ENCODE measurements around the gene CHIC2. TPM values are rescaled to one million over a fixed set of nuclear protein-coding genes. Genes with fewer than 3 reads are reported as not detected.

The CHIC2 gene
- polyA plus RNA-seq, 1 donor from 2014 or later, result 58.5 TPM

DNA sequence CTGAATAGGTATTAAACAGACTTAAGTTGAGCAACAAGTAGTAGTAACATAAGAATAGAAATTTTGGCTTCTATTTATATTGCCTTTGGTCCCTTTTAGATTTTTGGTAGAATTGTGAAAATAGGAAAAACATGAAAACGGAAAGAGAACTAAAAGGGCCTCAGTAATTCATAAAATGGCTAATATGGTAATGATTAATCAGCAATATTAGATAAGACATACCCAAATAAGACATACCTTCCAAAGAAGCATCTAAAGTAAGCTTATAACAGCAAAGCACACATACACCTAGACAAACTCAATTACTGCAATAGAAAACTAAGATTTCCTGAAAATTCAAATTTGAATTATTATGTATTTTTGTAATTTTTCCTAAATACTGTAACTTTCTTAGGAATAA, 46.4 kb downstream of the CHIC2 start:
- H3K4me2 ChIP-seq (ENCODE audit: low read length), result no peak overlapping the region
- TF ChIP-seq, protein P1, sequence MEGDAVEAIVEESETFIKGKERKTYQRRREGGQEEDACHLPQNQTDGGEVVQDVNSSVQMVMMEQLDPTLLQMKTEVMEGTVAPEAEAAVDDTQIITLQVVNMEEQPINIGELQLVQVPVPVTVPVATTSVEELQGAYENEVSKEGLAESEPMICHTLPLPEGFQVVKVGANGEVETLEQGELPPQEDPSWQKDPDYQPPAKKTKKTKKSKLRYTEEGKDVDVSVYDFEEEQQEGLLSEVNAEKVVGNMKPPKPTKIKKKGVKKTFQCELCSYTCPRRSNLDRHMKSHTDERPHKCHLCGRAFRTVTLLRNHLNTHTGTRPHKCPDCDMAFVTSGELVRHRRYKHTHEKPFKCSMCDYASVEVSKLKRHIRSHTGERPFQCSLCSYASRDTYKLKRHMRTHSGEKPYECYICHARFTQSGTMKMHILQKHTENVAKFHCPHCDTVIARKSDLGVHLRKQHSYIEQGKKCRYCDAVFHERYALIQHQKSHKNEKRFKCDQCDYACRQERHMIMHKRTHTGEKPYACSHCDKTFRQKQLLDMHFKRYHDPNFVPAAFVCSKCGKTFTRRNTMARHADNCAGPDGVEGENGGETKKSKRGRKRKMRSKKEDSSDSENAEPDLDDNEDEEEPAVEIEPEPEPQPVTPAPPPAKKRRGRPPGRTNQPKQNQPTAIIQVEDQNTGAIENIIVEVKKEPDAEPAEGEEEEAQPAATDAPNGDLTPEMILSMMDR (IDR thresholded peaks at IDR 0.05; ENCODE audit: poor library complexity, severe bottlenecking), result no peak
- TF ChIP-seq EZH2 (IDR thresholded peaks at IDR 0.05; ENCODE audit: borderline replicate concordance, insufficient read depth, low read length, poor library complexity, severe bottlenecking) (no peak), MXI1 (conservative IDR thresholded peaks at IDR 0.05; ENCODE audit: poor library complexity, severe bottlenecking) (no peak), SMC3 (conservative IDR thresholded peaks at IDR 0.05; ENCODE audit: poor library complexity) (no peak)
- H3K9ac ChIP-seq (ENCODE audit: low read length), result no peak overlapping the region
- no peaks in the 10 kb centered on the region for H4K20me1 ChIP-seq (ENCODE audit: insufficient read depth)
- H3K4me3 ChIP-seq (ENCODE audit: low read length), result no peak overlapping the region
- no peak overlapping the region for H3K27ac ChIP-seq (ENCODE audit: low read length)
- H3K79me2 ChIP-seq (replicated peaks; ENCODE audit: insufficient read depth, low read length), result peaks cover 17% of the 10 kb centered on the region
- no peaks in the 10 kb centered on the region for H3K36me3 ChIP-seq (ENCODE audit: insufficient read depth, low read length)
- no peak overlapping the region for H2AFZ ChIP-seq (ENCODE audit: low read depth, low read length)
- no peaks in the 10 kb centered on the region for H3K9me2 ChIP-seq (ENCODE audit: insufficient read depth, low read length)
- H3F3A ChIP-seq (ENCODE audit: insufficient read depth, low read length, poor library complexity, severe bottlenecking), result no peaks in the 10 kb centered on the region
- no peaks in the 10 kb centered on the region for H3K9me3 ChIP-seq (ENCODE audit: low read length)
- H3K27me3 ChIP-seq (ENCODE audit: insufficient read depth, low read depth, low read length), result no peaks in the 10 kb centered on the region

GRCh38 chr4:54017308-54017707, 47.1 kb downstream of the CHIC2 start:
- no peaks in the 10 kb centered on the region for H3F3A ChIP-seq (ENCODE audit: insufficient read depth, low read length, poor library complexity, severe bottlenecking)
- no peaks in the 10 kb centered on the region for H3K36me3 ChIP-seq (ENCODE audit: insufficient read depth, low read length)
- H3K79me2 ChIP-seq (replicated peaks; ENCODE audit: insufficient read depth, low read length), result peaks cover 20% of the 10 kb centered on the region
- no peaks in the 10 kb centered on the region for H3K9me2 ChIP-seq (ENCODE audit: insufficient read depth, low read length)
- H3K9me3 ChIP-seq (ENCODE audit: low read length), result no peaks in the 10 kb centered on the region
- H4K20me1 ChIP-seq (ENCODE audit: insufficient read depth), result no peaks in the 10 kb centered on the region
- H3K27me3 ChIP-seq (ENCODE audit: insufficient read depth, low read depth, low read length), result no peaks in the 10 kb centered on the region
- H3K27ac ChIP-seq (ENCODE audit: low read length), result no peak overlapping the region
- H2AFZ ChIP-seq (ENCODE audit: low read depth, low read length), result no peak overlapping the region
- TF ChIP-seq POLR2AphosphoS5 (IDR thresholded peaks at IDR 0.05), result no peak
- no peak for TF ChIP-seq EP300 (conservative IDR thresholded peaks at IDR 0.05; ENCODE audit: poor library complexity, severe bottlenecking)
- H3K4me2 ChIP-seq (ENCODE audit: low read length), result no peak overlapping the region
- H3K9ac ChIP-seq (ENCODE audit: low read length), result no peak overlapping the region
- H3K4me3 ChIP-seq (ENCODE audit: low read length), result no peak overlapping the region

DNA sequence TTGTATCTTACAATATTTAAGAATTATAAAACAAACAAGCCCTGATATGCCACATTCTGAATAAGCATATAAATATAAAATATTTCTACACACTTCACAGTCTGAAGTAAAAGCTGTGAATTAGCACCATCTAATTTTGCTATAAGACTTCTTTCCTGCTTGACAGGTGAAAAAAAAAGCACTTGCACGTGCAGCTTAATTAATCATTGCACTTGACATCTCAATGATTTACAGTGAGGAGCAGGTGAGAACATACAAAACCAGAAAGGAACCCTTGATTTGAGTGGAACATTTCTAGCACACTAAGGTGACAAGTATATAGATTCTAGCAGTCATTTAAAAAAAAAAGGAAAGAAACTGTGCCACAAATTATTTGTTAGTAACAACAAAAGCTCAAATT, 47.9 kb downstream of the CHIC2 start:
- H3K79me2 ChIP-seq (replicated peaks; ENCODE audit: insufficient read depth, low read length), result peaks cover 27% of the 10 kb centered on the region
- no peaks in the 10 kb centered on the region for H3K27me3 ChIP-seq (ENCODE audit: insufficient read depth, low read depth, low read length)
- H3K27ac ChIP-seq (ENCODE audit: low read length), result no peak overlapping the region
- TF ChIP-seq POLR2AphosphoS5 (IDR thresholded peaks at IDR 0.05), result no peak
- TF ChIP-seq TAF1 (IDR thresholded peaks at IDR 0.05; ENCODE audit: low read depth), result no peak
- TF ChIP-seq RAD21 (conservative IDR thresholded peaks at IDR 0.05), result no peak
- TF ChIP-seq EZH2 (IDR thresholded peaks at IDR 0.05; ENCODE audit: borderline replicate concordance, insufficient read depth, low read length, poor library complexity, severe bottlenecking), result no peak
- TF ChIP-seq, protein P2, sequence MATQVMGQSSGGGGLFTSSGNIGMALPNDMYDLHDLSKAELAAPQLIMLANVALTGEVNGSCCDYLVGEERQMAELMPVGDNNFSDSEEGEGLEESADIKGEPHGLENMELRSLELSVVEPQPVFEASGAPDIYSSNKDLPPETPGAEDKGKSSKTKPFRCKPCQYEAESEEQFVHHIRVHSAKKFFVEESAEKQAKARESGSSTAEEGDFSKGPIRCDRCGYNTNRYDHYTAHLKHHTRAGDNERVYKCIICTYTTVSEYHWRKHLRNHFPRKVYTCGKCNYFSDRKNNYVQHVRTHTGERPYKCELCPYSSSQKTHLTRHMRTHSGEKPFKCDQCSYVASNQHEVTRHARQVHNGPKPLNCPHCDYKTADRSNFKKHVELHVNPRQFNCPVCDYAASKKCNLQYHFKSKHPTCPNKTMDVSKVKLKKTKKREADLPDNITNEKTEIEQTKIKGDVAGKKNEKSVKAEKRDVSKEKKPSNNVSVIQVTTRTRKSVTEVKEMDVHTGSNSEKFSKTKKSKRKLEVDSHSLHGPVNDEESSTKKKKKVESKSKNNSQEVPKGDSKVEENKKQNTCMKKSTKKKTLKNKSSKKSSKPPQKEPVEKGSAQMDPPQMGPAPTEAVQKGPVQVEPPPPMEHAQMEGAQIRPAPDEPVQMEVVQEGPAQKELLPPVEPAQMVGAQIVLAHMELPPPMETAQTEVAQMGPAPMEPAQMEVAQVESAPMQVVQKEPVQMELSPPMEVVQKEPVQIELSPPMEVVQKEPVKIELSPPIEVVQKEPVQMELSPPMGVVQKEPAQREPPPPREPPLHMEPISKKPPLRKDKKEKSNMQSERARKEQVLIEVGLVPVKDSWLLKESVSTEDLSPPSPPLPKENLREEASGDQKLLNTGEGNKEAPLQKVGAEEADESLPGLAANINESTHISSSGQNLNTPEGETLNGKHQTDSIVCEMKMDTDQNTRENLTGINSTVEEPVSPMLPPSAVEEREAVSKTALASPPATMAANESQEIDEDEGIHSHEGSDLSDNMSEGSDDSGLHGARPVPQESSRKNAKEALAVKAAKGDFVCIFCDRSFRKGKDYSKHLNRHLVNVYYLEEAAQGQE (IDR thresholded peaks at IDR 0.05; ENCODE audit: borderline replicate concordance), result no peak
- TF ChIP-seq, protein P1 (IDR thresholded peaks at IDR 0.05; ENCODE audit: poor library complexity, severe bottlenecking), result no peak
- TF ChIP-seq EP300 (conservative IDR thresholded peaks at IDR 0.05; ENCODE audit: poor library complexity, severe bottlenecking), result no peak
- TF ChIP-seq MXI1 (conservative IDR thresholded peaks at IDR 0.05; ENCODE audit: poor library complexity, severe bottlenecking), result no peak
- TF ChIP-seq SMC3 (conservative IDR thresholded peaks at IDR 0.05; ENCODE audit: poor library complexity), result no peak
- no peaks in the 10 kb centered on the region for H3K9me2 ChIP-seq (ENCODE audit: insufficient read depth, low read length)
- no peaks in the 10 kb centered on the region for H3K36me3 ChIP-seq (ENCODE audit: insufficient read depth, low read length)
- no peak overlapping the region for H3K9ac ChIP-seq (ENCODE audit: low read length)
- H4K20me1 ChIP-seq (ENCODE audit: insufficient read depth), result no peaks in the 10 kb centered on the region
- H3K9me3 ChIP-seq (ENCODE audit: low read length), result no peaks in the 10 kb centered on the region
- no peak overlapping the region for H2AFZ ChIP-seq (ENCODE audit: low read depth, low read length)
- no peak overlapping the region for H3K4me2 ChIP-seq (ENCODE audit: low read length)
- no peak overlapping the region for H3K4me3 ChIP-seq (ENCODE audit: low read length)
- no peaks in the 10 kb centered on the region for H3F3A ChIP-seq (ENCODE audit: insufficient read depth, low read length, poor library complexity, severe bottlenecking)
